Activated T-cell treated with anti-CD3 and anti-CD28 coated beads, Interleukin-2, amount 50 U/mL, for 72 hours (primary cell): Measurements from ENCODE around the gene LIPN. TPM values are rescaled to one million over a fixed set of nuclear protein-coding genes. Genes with fewer than 3 reads are reported as not detected.

Experiments
- ATAC-seq, 2 donors: fragments of 150-1000 bp; cut with Tn5 transposase; replicated peaks in 1 of 2; 2 replicates each; pipeline ENCODE4 v1.10.0; 2021; ENCODE audit warnings: moderate library complexity in 2 of 2, mild to moderate bottlenecking in 1 of 2
- DNase-seq, 2 donors: peaks; one replicate each; pipeline ENCODE4 v3.0.0; 2021 to 2022; ENCODE audit warnings: mixed read lengths in 1 of 2
- H3K27ac Mint-ChIP-seq: one replicate; pipeline ENCODE4 v1.8.0; 2022; ENCODE audit warnings: mild to moderate bottlenecking, moderate library complexity, mixed read lengths
- H3K27me3 Mint-ChIP-seq: one replicate; pipeline ENCODE4 v1.8.0; 2022; ENCODE audit warnings: low read depth, mixed read lengths
- H3K36me3 Mint-ChIP-seq, 2 donors: one replicate each; pipeline ENCODE4 v1.8.0; 2022; ENCODE audit warnings: mixed read lengths in 2 of 2, mild to moderate bottlenecking in 1 of 2; ENCODE audit not compliant: insufficient read depth in 2 of 2
- H3K4me1 Mint-ChIP-seq: one replicate; pipeline ENCODE4 v1.8.0; 2022; ENCODE audit warnings: low read depth, mixed read lengths
- H3K4me3 Mint-ChIP-seq, 2 donors: one replicate each; pipeline ENCODE4 v1.8.0; 2022; ENCODE audit warnings: mild to moderate bottlenecking in 2 of 2, mixed read lengths in 2 of 2, moderate library complexity in 2 of 2
- H3K9me3 Mint-ChIP-seq, 2 donors: one replicate each; pipeline ENCODE4 v1.8.0; 2022; ENCODE audit warnings: mixed read lengths in 2 of 2
- total RNA-seq, 2 donors: library from RNA; stranded (reverse); gene quantifications; one replicate each; pipeline ENCODE4 v1.2.3, GENCODE V29; 2022

Gene LIPN
- total RNA-seq, 2 donors from 2014 or later = not detected

DNA sequence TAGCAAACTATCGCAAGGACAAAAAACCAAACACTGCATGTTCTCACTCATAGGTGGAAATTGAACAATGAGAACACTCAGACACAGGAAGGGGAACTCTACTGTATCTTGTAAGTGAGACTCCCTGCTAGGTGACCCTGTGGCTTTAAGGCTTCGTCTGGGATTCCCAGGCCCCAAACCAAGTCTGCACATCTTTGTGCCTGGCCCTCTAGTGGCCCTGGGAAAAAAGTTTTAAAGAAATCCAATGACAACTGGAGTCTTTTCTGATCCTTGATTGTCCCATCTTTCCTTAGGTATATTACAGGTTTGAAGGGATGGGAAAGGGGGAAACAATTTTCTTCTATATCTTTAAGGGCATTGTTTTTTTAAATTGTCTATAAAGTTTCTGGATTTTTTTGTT is 32.1 kb downstream of the LIPN start:
- H3K36me3 Mint-ChIP-seq = no peaks in the 10 kb centered on the region
- no peaks in the 10 kb centered on the region for H3K9me3 Mint-ChIP-seq
- ATAC-seq (no peak), DNase-seq (no peak)
- H3K4me1 Mint-ChIP-seq = peaks cover 30% of the 10 kb centered on the region
- no peak overlapping the region for H3K27ac Mint-ChIP-seq
- H3K27me3 Mint-ChIP-seq = peaks cover 16% of the 10 kb centered on the region
- no peak overlapping the region for H3K4me3 Mint-ChIP-seq

DNA sequence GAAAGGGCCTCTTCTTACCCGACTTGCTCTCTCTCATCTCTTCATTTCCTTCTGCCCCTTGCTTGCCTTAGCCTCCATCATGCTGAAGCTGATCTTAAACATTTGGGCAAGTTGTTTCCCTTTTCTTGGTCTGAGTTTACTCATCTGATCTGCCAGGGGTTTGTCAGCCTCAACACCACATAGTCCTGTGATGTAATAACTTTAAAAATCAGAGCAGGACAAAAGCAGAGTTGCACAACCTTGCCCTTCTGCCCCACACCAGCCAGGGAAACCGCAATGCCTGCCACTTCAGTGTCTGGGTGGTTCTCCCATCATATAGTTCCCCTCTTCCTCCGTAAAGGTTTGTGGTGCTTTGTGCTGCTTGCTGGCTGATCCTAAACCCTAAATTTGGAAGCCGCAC is 32.8 kb downstream of the LIPN start:
- H3K27me3 Mint-ChIP-seq = peaks cover 19% of the 10 kb centered on the region

DNA sequence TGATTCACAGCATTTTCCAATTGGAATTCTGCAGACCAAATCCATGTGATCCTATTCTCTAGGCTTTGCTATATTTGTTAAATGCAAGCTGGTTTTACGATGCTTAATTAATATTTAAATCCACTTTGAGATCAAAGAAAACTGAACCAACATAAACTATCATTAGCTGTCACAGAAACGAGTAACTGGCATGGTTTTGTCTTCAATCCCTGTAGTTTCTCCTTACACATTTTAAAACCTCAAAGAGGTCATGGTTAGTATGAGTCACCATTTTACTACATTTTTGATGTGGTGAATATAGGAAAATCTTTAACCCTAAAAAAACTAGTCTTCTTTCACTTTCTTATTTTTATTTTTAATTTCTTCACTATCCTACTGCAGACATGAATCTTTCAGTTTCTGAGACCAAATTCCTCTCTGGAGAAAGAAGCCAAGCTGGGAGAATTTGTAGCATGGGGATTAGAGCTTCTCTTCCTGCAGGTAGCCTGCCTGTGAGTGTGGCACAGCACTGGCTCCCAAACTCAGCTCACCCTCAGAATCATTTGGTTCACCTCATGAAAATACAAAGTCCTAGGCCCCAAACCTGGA is 34.0 kb downstream of the LIPN start:
- H3K27ac Mint-ChIP-seq = peak overlapping the region; percentile 84
- DNase-seq = no peak
- no peaks in the 10 kb centered on the region for H3K9me3 Mint-ChIP-seq
- H3K36me3 Mint-ChIP-seq = no peaks in the 10 kb centered on the region
- peak; percentile 87 to 89 for ATAC-seq
- peaks cover 30% of the 10 kb centered on the region for H3K4me1 Mint-ChIP-seq
- H3K27me3 Mint-ChIP-seq = peaks cover 19% of the 10 kb centered on the region
- peak overlapping the region; percentile 47 to 62 for H3K4me3 Mint-ChIP-seq

More for the DNA sequence above, 32.8 kb downstream of the LIPN start:
- peaks cover 30% of the 10 kb centered on the region for H3K4me1 Mint-ChIP-seq
- DNase-seq (peak; percentile 3 to 9), ATAC-seq (peak; percentile 66 to 72)
- no peaks in the 10 kb centered on the region for H3K36me3 Mint-ChIP-seq
- H3K9me3 Mint-ChIP-seq = no peaks in the 10 kb centered on the region
- no peak overlapping the region for H3K4me3 Mint-ChIP-seq
- H3K27ac Mint-ChIP-seq = no peak overlapping the region

DNA sequence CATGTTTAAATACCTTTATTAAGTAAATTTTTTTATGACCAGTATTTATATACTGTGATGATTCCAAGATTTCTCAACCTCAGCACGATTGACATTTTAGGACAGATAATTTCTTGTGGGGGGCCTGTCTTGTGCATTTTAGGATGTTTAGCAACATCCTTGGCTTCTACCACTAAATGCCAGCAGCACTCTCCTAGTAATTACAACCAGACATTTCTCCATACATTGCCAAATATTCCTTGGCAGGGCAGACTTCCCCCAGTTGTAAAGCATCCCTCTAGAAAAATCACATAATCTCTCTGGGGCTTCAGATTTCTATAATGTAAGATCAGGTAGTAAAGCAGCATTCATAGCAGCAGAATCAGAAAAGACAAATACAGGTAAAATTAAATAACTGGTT is 34.9 kb downstream of the LIPN start:
- ATAC-seq = no peak
- peaks cover 30% of the 10 kb centered on the region for H3K4me1 Mint-ChIP-seq
- H3K4me3 Mint-ChIP-seq = no peak overlapping the region
- no peak overlapping the region for H3K27ac Mint-ChIP-seq
- H3K27me3 Mint-ChIP-seq = peaks cover 19% of the 10 kb centered on the region
- no peaks in the 10 kb centered on the region for H3K36me3 Mint-ChIP-seq
- H3K9me3 Mint-ChIP-seq = no peaks in the 10 kb centered on the region
- DNase-seq = no peak

DNA sequence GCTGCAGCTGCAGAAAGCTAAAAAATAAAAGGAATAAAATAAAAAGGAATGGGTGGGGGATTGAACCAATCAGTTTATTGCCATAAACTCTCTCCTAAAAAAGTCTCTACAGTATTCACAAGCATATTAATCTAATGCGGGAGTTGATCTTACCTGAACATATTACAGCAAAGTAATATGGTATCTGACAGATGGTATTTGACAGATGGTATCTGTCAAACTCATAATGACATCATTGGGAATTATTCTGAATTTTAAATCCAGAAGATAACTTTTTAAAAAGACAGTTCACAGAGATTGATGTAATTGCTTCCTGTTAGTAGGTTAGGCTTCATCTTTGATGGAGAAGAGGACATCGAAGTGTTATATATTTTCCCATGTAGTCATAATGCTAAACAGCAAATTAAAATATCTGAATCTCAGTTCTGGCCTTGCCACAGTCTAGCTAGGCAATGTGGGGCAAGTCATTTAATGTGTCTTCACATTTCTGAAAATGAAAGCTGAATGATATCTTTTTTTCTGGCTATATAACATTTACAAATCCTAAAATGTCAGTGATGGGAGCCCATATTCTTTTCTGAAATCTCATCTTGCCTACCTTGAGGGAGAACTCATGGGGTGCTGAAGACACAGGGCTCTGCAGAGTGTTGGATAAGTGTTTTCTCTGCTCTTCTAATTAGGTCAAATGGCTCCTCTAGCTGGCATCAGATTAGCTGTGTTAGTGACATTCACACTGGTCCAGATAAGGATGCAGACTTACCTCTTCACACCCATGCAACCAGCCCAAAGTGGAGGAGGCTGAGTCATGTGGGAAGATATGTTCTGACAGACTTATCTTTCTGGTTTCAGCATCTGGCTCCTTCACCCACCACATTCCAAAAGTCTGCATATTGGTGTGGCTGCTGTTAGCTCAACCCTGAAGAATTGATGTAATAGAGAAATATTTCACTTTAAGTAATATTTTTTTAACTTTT is 40.6 kb downstream of the LIPN start:
- Mint-ChIP-seq H3K9me3 (no peaks in the 10 kb centered on the region), H3K27ac (no peak overlapping the region), H3K4me3 (no peak overlapping the region), H3K27me3 (peaks cover 25% of the 10 kb centered on the region), H3K4me1 (peaks cover 15% of the 10 kb centered on the region), H3K36me3 (no peaks in the 10 kb centered on the region)
- DNase-seq (peak; percentile 22 to 32), ATAC-seq (peak; percentile 85 to 91)

DNA sequence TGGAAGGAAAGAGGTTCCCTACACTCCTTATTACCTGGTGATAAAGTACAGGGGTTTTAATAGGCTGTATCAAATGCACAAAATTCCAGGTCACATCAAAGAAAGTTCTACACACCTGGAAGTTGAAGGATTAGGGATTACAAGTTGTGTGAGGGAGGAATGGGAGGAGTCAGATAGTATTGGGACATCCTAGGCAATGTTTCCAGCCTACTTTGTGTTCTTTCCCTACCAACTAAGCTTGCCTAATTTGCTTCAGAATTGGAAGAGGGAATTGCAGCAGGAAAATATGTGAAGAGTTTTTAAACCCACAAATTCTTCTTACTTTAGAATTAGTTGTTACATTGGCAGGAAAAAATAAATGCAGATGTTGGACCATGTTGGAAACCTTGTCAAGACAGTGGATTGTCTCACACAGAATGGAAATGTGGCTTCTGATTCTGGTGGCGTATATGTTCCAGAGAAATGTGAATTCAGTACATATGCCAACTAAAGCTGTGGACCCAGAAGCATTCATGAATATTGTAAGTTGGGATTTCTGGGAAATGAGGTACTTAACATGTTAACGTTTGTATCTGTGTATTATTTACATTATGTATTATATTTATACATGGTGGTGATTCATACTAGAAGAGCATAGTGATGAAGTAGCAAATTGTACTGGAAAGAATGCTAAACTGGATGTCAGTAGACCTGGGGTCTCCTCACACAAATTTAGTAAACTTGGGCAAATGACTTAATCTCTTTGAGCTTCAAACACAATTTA is 42.9 kb downstream of the LIPN start, which contains the start of gene LIPM:
TSS of gene LIPM (plus strand) at position 208 of the 763 bp plus-strand sequence. CDS start at position 375, 167 bp downstream.
- ATAC-seq (no peak), DNase-seq (no peak)
- H3K27me3 Mint-ChIP-seq = peaks cover 13% of the 10 kb centered on the region
- H3K9me3 Mint-ChIP-seq = no peaks in the 10 kb centered on the region
- no peak within 1 kb of the TSS for H3K4me3 Mint-ChIP-seq
- H3K4me1 Mint-ChIP-seq = peaks cover 15% of the 10 kb centered on the region
- H3K36me3 Mint-ChIP-seq = no peaks in the 10 kb centered on the region
- H3K27ac Mint-ChIP-seq = no peak within 1 kb of the TSS

DNA sequence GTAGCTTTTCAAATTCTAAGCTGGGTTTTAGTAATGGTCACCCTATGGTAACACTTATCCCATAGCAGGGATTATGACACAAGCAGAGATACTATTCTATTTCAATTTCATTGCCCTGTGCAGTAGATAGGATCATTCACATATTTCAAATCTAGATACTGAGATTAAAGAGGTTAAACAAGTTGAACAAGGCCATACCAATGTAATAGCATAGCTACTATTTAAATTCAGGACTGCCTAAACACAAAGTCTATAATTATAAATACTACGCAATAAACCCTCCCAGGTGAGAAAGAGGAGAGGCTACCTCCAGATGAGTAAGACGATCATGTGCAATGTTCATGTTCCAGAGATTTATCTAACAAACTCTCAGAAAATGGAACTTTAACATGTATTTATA is 43.8 kb downstream of the LIPN start:
- peaks cover 15% of the 10 kb centered on the region for H3K4me1 Mint-ChIP-seq
- H3K27ac Mint-ChIP-seq = no peak overlapping the region
- no peaks in the 10 kb centered on the region for H3K36me3 Mint-ChIP-seq
- no peak for ATAC-seq
- no peak overlapping the region for H3K4me3 Mint-ChIP-seq
- no peak for DNase-seq
- peaks cover 6% of the 10 kb centered on the region for H3K27me3 Mint-ChIP-seq
- no peaks in the 10 kb centered on the region for H3K9me3 Mint-ChIP-seq

DNA sequence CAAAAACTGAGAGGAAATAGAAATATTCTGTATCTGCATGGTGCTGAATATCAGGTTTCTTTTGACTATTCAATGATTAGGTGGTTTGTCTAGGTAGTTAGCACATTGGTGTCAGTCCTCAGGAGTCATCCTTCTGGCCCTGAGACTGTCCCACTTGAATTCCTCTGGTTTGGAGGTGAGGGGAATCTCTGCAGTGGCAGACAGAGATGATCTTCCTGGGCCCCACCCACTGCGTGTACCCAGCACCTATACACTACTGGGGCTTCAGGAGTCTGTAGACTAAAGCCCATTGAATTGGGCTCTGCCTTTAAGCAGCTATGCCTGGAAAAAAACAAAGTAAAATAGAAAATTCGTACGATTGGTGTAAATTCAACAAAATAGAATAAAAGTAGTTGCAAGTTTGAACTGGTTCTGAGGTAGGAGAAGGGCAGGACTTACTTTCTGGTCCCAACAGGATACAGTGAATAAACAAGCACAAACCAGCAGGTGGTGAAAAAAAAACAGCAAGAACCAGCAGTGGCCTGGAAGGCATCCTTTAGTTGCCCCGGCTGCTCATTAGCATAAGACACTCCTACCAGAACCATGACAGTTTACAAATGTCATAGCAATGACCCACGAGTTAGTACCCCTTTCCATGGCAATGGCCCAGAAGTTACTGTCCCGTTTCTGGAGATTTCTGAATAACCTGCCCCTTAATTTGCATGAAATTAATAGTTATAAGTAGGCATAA is 44.4 kb downstream of the LIPN start:
- Mint-ChIP-seq H3K9me3 (no peaks in the 10 kb centered on the region), H3K4me3 (no peak overlapping the region), H3K27me3 (peaks cover 6% of the 10 kb centered on the region), H3K36me3 (no peaks in the 10 kb centered on the region), H3K27ac (no peak overlapping the region), H3K4me1 (peaks cover 15% of the 10 kb centered on the region)
- ATAC-seq (no peak), DNase-seq (no peak)

DNA sequence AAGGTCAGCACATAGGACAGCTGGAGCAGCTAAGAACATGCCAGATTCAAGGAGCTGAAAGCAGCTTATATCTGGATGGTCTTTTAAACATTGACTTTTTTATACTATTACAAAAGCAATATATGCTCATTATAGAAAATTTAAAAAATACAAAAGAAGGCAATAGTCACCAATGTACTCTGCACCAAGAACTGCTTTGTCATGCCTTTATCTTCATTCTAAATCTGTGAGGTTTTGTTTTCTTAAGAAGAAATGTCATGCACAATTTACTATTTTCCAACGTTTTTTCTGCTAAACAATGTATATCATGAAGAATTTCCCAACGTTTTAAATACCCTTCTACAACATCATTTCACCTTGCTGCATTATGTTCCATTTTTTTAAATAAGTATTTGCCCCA is 45.5 kb downstream of the LIPN start:
- no peak overlapping the region for H3K27ac Mint-ChIP-seq
- DNase-seq (no peak), ATAC-seq (no peak)
- no peaks in the 10 kb centered on the region for H3K36me3 Mint-ChIP-seq
- peaks cover 6% of the 10 kb centered on the region for H3K27me3 Mint-ChIP-seq
- H3K4me1 Mint-ChIP-seq = peaks cover 18% of the 10 kb centered on the region
- H3K4me3 Mint-ChIP-seq = no peak overlapping the region
- no peaks in the 10 kb centered on the region for H3K9me3 Mint-ChIP-seq

DNA sequence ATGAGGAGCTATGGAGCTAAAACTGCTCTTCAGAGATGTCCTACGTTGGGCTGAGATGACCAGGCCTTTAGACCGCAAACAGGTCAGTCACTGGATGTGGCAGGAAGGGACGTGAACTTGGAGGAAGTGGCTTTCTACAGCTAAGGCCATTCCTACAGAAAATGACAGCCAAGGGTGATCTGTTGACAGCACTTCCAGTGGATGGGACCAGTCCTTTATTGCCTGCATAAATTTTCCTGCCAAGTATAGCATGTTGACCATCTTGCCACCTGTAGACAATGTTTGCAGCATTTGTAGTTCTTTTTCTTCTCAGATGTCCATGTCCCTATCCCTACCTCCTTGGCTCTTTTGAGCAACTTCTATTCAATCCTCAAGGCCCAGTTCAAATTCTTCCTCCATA is 46.1 kb downstream of the LIPN start:
- H3K27me3 Mint-ChIP-seq = peaks cover 6% of the 10 kb centered on the region
- H3K9me3 Mint-ChIP-seq = no peaks in the 10 kb centered on the region
- no peaks in the 10 kb centered on the region for H3K36me3 Mint-ChIP-seq
- H3K4me1 Mint-ChIP-seq = peaks cover 17% of the 10 kb centered on the region
- ATAC-seq (no peak), DNase-seq (no peak)
- H3K27ac Mint-ChIP-seq = no peak overlapping the region
- H3K4me3 Mint-ChIP-seq = no peak overlapping the region

DNA sequence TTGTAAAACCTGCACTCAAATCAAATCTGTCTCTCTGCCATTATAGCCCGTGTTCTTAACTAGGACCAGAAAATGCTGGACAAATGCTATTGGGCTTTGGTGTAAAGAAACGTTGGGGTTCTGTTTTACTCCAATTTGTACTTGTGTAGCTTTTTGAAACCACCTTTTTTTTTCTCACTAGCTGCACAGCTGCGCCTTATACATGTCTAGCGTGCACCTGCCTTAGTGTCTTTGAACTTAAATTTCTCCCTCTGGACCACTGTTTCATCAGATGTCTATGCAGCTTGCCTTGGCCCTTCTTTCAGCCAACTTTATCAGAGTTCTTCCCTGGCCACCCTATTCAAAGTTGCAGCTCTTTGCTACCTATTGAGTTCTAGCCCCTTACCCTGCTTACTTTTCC is 49.8 kb downstream of the LIPN start:
- DNase-seq = no peak
- peaks cover 13% of the 10 kb centered on the region for H3K4me1 Mint-ChIP-seq
- no peak for ATAC-seq
- peaks cover 5% of the 10 kb centered on the region for H3K27me3 Mint-ChIP-seq
- H3K4me3 Mint-ChIP-seq = no peak overlapping the region
- no peaks in the 10 kb centered on the region for H3K36me3 Mint-ChIP-seq
- H3K9me3 Mint-ChIP-seq = no peaks in the 10 kb centered on the region
- no peak overlapping the region for H3K27ac Mint-ChIP-seq

DNA sequence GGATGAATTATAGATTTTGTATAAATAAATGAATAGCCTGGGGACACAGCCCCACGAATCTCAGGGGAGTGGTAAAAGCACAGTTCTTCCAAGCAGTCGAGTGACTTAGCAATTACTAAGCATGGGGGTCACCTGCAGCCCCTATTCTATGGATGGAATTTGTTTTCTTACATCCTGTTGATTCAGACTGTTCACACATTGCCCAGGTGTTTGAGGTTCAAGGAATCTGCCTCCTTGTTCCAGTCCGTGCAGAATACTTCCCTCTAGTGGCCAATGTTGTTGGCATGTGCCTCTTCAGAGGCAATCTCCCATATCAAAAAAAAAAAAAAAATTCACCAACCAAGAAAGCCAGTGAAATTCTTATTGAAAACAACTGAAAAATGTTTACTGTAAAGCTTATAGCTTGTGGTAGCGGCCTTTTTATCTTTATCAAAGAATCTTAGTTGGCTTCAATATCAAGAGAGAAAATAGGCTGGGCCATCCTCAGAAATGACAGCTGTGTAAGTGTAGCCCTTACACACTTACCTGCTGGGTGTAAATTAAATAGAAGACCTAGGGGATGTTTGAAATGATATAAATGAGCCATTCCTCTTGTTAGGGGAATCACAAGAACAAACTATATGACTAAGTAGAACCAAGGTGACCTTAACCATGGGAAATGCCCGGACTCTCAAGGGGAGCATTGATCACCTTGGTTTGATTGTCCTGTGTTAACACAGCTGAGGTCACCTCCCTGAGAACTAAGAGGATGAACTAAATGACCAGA is 50.6 kb downstream of the LIPN start:
- Mint-ChIP-seq H3K4me1 (peaks cover 18% of the 10 kb centered on the region), H3K36me3 (no peaks in the 10 kb centered on the region), H3K27me3 (peaks cover 5% of the 10 kb centered on the region), H3K27ac (no peak overlapping the region), H3K4me3 (no peak overlapping the region), H3K9me3 (no peaks in the 10 kb centered on the region)
- ATAC-seq (peak; percentile 70 to 75), DNase-seq (peak; percentile 28 to 34)
